Measurements from ENCODE around the gene HPX. TPM values are rescaled to one million over a fixed set of nuclear protein-coding genes. Genes with fewer than 3 reads are reported as not detected.

HPX gene
- total RNA-seq, 1 donor from 2014 or later = 9.6 TPM

DNA sequence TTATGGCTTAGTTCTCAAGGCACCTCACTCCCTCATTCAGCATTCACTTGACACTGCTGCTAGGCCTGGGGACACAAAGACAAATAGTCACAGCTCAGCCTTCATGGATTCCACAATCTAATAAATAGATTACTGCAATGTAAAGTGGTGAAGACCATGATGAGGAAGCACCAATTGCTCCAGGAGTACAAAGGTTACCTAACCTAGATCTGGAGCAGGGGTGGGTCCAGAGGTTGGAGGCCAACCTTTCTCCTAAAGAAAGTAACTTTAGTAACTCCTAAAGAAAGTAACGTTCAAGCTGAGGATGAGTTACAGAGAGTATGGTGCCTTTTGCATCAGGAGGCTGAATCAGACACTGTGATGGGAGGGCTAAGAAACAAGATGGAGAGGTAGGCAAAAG lies 28.8 kb upstream of the HPX start:
- H3K4me3 Mint-ChIP-seq (ENCODE audit: unreplicated experiment) = no peak overlapping the region
- H3K36me3 Mint-ChIP-seq (ENCODE audit: unreplicated experiment) = no peaks in the 10 kb centered on the region
- no peak for DNase-seq
- peaks cover 10% of the 10 kb centered on the region for H3K9me3 Mint-ChIP-seq (ENCODE audit: unreplicated experiment)
- no peak overlapping the region for H3K27ac Mint-ChIP-seq (ENCODE audit: unreplicated experiment)
- no peak for TF ChIP-seq CTCF (IDR thresholded peaks at IDR 0.05; ENCODE audit: partially characterized antibody, unreplicated experiment)
- H3K4me1 Mint-ChIP-seq (ENCODE audit: low read depth, unreplicated experiment) = peaks cover 21% of the 10 kb centered on the region
- H3K27me3 Mint-ChIP-seq (ENCODE audit: unreplicated experiment) = peaks cover 7% of the 10 kb centered on the region

GRCh38 chr11:6468712-6469495 lies 28.1 kb upstream of the HPX start:
- Mint-ChIP-seq H3K9me3 (ENCODE audit: unreplicated experiment) (peaks cover 9% of the 10 kb centered on the region), H3K27ac (ENCODE audit: unreplicated experiment) (no peak overlapping the region), H3K4me3 (ENCODE audit: unreplicated experiment) (no peak overlapping the region), H3K27me3 (ENCODE audit: unreplicated experiment) (peaks cover 7% of the 10 kb centered on the region), H3K4me1 (ENCODE audit: low read depth, unreplicated experiment) (peaks cover 18% of the 10 kb centered on the region), H3K36me3 (ENCODE audit: unreplicated experiment) (peaks cover 5% of the 10 kb centered on the region)
- peak; percentile 81 for DNase-seq
- no peak for TF ChIP-seq CTCF (IDR thresholded peaks at IDR 0.05; ENCODE audit: partially characterized antibody, unreplicated experiment)

GRCh38 chr11:6459099-6459450 lies 18.3 kb upstream of the HPX start:
- Mint-ChIP-seq H3K36me3 (ENCODE audit: unreplicated experiment) (peaks cover 8% of the 10 kb centered on the region), H3K4me3 (ENCODE audit: unreplicated experiment) (no peak overlapping the region), H3K9me3 (ENCODE audit: unreplicated experiment) (no peaks in the 10 kb centered on the region), H3K27me3 (ENCODE audit: unreplicated experiment) (peaks cover 8% of the 10 kb centered on the region), H3K4me1 (ENCODE audit: low read depth, unreplicated experiment) (no peaks in the 10 kb centered on the region), H3K27ac (ENCODE audit: unreplicated experiment) (no peak overlapping the region)
- no peak for TF ChIP-seq CTCF (IDR thresholded peaks at IDR 0.05; ENCODE audit: partially characterized antibody, unreplicated experiment)
- DNase-seq = no peak

- no peak for TF ChIP-seq CTCF (IDR thresholded peaks at IDR 0.05; ENCODE audit: partially characterized antibody, unreplicated experiment)
- H3K27ac Mint-ChIP-seq (ENCODE audit: unreplicated experiment) = no peak overlapping the region
- no peaks in the 10 kb centered on the region for H3K9me3 Mint-ChIP-seq (ENCODE audit: unreplicated experiment)
- H3K4me1 Mint-ChIP-seq (ENCODE audit: low read depth, unreplicated experiment) = no peaks in the 10 kb centered on the region
- no peak for DNase-seq
- H3K4me3 Mint-ChIP-seq (ENCODE audit: unreplicated experiment) = no peak overlapping the region
- peaks cover 7% of the 10 kb centered on the region for H3K27me3 Mint-ChIP-seq (ENCODE audit: unreplicated experiment)
- peaks cover 2% of the 10 kb centered on the region for H3K36me3 Mint-ChIP-seq (ENCODE audit: unreplicated experiment)
Observed at GRCh38 chr11:6458352-6459098, 17.7 kb upstream of the HPX start.

All from glutamatergic neuron (in vitro differentiated cells).